Measurements from ENCODE around the gene ETS1. TPM values are rescaled to one million over a fixed set of nuclear protein-coding genes. Genes with fewer than 3 reads are reported as not detected.

ETS1 gene
- total and polyA plus RNA-seq, 12 donors: 9.6 to 61.7 (median 43.1) TPM

- no peak overlapping the region for H3K4me3 ChIP-seq
- H3K36me3 ChIP-seq (replicated peaks in 1 of 2): no peaks in the 10 kb centered on the region
- no peak overlapping the region for H3K27ac ChIP-seq
- no peak for TF ChIP-seq POLR2A (IDR thresholded peaks at IDR 0.05)
- TF ChIP-seq, protein P1, sequence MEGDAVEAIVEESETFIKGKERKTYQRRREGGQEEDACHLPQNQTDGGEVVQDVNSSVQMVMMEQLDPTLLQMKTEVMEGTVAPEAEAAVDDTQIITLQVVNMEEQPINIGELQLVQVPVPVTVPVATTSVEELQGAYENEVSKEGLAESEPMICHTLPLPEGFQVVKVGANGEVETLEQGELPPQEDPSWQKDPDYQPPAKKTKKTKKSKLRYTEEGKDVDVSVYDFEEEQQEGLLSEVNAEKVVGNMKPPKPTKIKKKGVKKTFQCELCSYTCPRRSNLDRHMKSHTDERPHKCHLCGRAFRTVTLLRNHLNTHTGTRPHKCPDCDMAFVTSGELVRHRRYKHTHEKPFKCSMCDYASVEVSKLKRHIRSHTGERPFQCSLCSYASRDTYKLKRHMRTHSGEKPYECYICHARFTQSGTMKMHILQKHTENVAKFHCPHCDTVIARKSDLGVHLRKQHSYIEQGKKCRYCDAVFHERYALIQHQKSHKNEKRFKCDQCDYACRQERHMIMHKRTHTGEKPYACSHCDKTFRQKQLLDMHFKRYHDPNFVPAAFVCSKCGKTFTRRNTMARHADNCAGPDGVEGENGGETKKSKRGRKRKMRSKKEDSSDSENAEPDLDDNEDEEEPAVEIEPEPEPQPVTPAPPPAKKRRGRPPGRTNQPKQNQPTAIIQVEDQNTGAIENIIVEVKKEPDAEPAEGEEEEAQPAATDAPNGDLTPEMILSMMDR (IDR thresholded peaks at IDR 0.05): no peak
- intact Hi-C loops (cut with DNase I): no loop called here
- no peaks in the 10 kb centered on the region for H3K27me3 ChIP-seq
- H3K9me3 ChIP-seq (replicated peaks in 1 of 3): no peaks in the 10 kb centered on the region
- 68 to 84% (median 80%) methylated on average over 10 of the region's 10 CpGs for WGBS, 4 donors
- no peak for DNase-seq
- peaks cover 0 to 4% of the 10 kb centered on the region in 2 donors for H3K4me1 ChIP-seq (replicated peaks in 1 of 2)
Observed at GRCh38 chr11:128608746-128609407, 21.5 kb upstream of the ETS1 start.

DNA sequence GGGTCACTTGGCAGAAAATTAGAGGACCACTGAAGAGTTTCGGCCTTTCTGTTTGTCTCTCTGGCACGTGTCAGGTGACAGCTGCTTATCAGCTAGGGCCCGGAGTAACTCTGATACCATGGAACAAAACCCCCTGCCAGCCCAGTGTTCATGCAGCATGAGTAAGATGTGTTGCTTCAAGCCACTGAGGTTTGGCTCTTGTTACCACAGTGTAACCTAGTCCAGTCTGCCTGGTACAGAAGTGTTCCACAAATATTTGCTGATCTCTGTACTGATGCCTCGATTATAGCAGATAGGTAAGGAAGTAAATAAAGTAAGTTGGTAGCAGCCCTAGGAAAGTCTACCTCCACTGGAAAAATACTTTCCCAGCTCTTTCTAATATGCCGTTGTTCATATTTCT is 20.5 kb upstream of the ETS1 start:
- H3K27me3 ChIP-seq: no peaks in the 10 kb centered on the region

DNA sequence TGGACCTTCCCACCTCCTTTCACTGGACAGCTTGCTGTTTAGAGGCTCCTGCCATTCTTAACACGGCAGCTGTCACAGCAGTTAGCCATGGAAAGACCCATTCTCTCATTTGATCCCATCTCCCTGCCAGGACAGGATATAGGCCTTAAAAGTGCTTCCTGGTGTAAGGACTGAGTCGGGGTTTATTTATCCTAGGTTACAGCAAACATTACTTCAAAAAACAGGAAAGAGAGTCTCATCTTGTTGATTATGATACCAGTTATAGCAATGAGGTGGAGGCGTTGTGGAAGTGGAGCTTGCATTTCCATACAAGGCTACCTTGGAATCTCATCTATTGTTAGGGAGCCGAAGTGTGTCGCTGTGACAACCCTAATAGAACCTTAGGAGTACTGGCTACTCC is 17.4 kb upstream of the ETS1 start:
- 76 to 85% (median 78%) methylated on average over 5 of the region's 5 CpGs for WGBS, 4 donors
- no peak for TF ChIP-seq POLR2A (IDR thresholded peaks at IDR 0.05)
- TF ChIP-seq, protein P1 (IDR thresholded peaks at IDR 0.05): no peak
- Histone ChIP-seq H3K27ac (no peak overlapping the region), H3K4me1 (replicated peaks in 1 of 2) (no peaks in the 10 kb centered on the region), H3K4me3 (no peak overlapping the region), H3K27me3 (no peaks in the 10 kb centered on the region), H3K9me3 (replicated peaks in 1 of 3) (peaks cover 0 to 4% (median 0%) of the 10 kb centered on the region in 3 donors), H3K36me3 (replicated peaks in 1 of 2) (no peaks in the 10 kb centered on the region)
- DNase-seq: no peak
- intact Hi-C loops (cut with DNase I): no loop called here

More for the DNA sequence above, 20.5 kb upstream of the ETS1 start:
- Histone ChIP-seq H3K27ac (no peak overlapping the region), H3K36me3 (replicated peaks in 1 of 2) (no peaks in the 10 kb centered on the region), H3K4me3 (no peak overlapping the region), H3K9me3 (replicated peaks in 1 of 3) (no peaks in the 10 kb centered on the region), H3K4me1 (replicated peaks in 1 of 2) (peaks cover 0 to 4% of the 10 kb centered on the region in 2 donors)
- intact Hi-C loops (cut with DNase I): no loop called here
- no peak for DNase-seq
- WGBS, 4 donors: 75 to 88% (median 84%) methylated on average over 4 to 5 of the region's 5 CpGs
- TF ChIP-seq POLR2A (IDR thresholded peaks at IDR 0.05): no peak
- TF ChIP-seq, protein P1 (IDR thresholded peaks at IDR 0.05): no peak

DNA sequence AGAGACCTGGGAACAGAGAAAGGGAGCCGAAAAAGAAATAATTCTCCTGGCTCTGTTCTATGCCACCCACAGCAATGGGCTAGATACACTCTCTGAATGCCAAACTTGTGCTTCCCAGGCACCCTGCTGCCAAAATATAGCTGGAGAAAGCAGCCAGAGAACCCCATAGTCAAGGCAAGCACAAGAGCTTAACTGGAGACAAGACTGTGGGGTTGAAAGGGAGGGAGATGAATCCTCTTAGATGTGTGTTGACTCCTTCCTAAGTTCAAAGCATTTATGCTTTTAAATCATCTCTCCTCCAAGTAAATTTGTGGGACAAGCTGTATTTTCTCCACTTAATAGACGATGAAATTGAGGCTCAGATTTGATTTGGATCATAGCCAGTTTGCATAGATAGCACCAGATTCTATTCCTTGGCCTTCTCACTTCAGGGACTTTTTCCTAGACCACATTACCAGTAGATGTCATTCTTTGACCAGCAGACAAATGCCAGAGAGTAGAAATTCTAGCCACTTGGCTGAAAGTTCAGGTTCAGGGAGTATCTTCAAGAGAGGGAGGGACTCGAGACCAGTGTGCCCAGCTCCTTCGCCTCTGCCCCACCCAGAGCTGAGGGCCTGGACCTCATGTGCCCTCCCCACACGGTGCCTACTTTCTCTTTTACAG is 16.5 kb upstream of the ETS1 start:
- no peaks in the 10 kb centered on the region for H3K4me1 ChIP-seq (replicated peaks in 1 of 2)
- no peak overlapping the region for H3K27ac ChIP-seq
- peaks cover 0 to 4% (median 0%) of the 10 kb centered on the region in 3 donors for H3K9me3 ChIP-seq (replicated peaks in 1 of 3)
- no peaks in the 10 kb centered on the region for H3K36me3 ChIP-seq (replicated peaks in 1 of 2)
- intact Hi-C loops (cut with DNase I): no loop called here
- no peaks in the 10 kb centered on the region for H3K27me3 ChIP-seq
- no peak for DNase-seq
- H3K4me3 ChIP-seq: no peak overlapping the region
- no peak for TF ChIP-seq POLR2A (IDR thresholded peaks at IDR 0.05)
- TF ChIP-seq, protein P1 (IDR thresholded peaks at IDR 0.05): no peak
- WGBS, 4 donors: 75 to 81% (median 80%) methylated on average over 5 of the region's 5 CpGs

Measured in adrenal gland (tissue), 12 donors.